Breast epithelium (tissue), 3 donors: ENCODE measurements around the gene NDUFV2.

ENCODE experiments used
- POLR2A ChIP-seq: fragments of 450-650 bp; IDR thresholded peaks from one replicate; pipeline ENCODE4 v1.6.1; 2016; ENCODE audit warnings: antibody characterized with exemption, mild to moderate bottlenecking, moderate library complexity
- TF ChIP-seq, protein P1 (sequence below), 3 donors: fragments of 450-650 bp; IDR thresholded peaks; one replicate each; pipeline ENCODE4 v1.5.1; 2016 to 2017; ENCODE audit warnings: antibody characterized with exemption in 3 of 3, mild to moderate bottlenecking in 3 of 3, moderate library complexity in 3 of 3

DNA sequence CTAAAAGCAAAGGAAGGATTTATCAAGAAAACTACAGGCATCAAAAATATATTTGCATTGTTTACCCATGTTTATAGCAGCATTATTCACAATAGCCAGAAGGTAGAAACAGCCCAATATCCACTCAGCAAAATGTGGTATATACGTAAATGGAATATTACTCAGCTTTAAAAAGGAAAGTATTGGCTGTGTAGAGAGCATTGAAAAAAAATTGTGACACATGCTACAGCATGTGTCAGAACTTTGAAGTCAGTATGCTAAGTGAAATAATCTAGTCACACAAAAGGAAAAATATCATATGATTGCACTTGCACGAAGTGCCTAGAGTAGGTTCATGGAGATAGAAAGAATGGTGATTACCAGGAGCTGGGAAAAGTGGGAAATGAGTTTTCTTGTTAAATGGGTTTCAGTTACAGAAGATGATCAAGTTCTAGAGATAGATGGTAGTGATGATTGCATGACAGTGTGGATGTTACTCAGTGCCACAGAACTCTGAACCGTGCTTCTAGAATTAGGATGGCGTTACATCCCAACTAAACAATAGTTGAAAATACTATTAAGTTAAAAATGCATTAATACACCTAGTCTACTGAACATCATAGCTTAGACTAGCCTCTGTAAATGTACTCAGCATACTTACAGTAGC lies 54.2 kb downstream of the NDUFV2 start:
- TF ChIP-seq, protein P1, sequence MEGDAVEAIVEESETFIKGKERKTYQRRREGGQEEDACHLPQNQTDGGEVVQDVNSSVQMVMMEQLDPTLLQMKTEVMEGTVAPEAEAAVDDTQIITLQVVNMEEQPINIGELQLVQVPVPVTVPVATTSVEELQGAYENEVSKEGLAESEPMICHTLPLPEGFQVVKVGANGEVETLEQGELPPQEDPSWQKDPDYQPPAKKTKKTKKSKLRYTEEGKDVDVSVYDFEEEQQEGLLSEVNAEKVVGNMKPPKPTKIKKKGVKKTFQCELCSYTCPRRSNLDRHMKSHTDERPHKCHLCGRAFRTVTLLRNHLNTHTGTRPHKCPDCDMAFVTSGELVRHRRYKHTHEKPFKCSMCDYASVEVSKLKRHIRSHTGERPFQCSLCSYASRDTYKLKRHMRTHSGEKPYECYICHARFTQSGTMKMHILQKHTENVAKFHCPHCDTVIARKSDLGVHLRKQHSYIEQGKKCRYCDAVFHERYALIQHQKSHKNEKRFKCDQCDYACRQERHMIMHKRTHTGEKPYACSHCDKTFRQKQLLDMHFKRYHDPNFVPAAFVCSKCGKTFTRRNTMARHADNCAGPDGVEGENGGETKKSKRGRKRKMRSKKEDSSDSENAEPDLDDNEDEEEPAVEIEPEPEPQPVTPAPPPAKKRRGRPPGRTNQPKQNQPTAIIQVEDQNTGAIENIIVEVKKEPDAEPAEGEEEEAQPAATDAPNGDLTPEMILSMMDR (IDR thresholded peaks at IDR 0.05) = no peak
- TF ChIP-seq POLR2A = no peak
